ENCODE results near the gene ZNHIT1.

DNA sequence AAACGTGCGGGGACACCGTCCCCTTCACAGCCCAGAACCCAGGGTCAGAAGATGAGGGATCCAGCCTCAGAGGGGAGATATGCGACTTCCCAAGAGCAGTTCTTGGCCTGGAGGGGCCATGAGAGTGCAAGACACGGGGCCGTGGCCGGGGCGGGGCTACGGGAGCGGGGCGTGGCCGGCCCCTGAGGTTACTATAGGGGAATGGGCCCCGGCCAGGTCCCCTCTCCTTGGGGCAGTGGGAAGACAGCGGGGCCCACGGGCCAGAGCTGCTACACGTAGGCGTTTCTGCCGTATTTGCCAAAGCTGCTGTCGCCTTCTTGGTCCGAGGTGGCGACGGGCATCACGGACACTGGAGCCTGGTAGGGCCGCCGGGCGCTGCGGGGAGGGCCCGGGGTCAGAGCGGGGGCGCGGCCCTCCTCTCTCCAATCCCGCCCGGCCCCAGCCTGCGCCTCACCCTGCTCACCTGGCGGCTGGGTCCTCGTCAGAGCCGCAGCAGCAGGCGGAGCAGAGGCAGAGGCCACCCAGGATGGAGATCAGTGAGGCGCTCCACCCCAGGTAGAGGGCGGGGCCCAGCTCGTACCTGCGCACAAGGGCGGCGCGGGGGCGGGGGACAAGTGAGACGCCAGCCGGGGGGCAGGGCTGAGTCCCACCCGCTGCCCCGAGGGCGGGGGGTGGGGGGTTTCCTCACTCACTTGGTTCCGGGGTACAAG lies 14.3 kb downstream of the ZNHIT1 start:
- TF ChIP-seq, protein P1, sequence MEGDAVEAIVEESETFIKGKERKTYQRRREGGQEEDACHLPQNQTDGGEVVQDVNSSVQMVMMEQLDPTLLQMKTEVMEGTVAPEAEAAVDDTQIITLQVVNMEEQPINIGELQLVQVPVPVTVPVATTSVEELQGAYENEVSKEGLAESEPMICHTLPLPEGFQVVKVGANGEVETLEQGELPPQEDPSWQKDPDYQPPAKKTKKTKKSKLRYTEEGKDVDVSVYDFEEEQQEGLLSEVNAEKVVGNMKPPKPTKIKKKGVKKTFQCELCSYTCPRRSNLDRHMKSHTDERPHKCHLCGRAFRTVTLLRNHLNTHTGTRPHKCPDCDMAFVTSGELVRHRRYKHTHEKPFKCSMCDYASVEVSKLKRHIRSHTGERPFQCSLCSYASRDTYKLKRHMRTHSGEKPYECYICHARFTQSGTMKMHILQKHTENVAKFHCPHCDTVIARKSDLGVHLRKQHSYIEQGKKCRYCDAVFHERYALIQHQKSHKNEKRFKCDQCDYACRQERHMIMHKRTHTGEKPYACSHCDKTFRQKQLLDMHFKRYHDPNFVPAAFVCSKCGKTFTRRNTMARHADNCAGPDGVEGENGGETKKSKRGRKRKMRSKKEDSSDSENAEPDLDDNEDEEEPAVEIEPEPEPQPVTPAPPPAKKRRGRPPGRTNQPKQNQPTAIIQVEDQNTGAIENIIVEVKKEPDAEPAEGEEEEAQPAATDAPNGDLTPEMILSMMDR (IDR thresholded peaks at IDR 0.05 in 8 of 11, conservative IDR thresholded peaks at IDR 0.05 in 3 of 11) = no peak
- TF ChIP-seq POLR2A (IDR thresholded peaks at IDR 0.05) (no peak), POLR2AphosphoS5 (IDR thresholded peaks at IDR 0.05) (peak in 2 of 3 donors; percentile 53 to 72)

Data from spleen (tissue), 7 donors.